Neuronal stem cell (in vitro differentiated cells): ENCODE results near the gene TMCC1.

Source experiments
- DNase-seq: peaks from one replicate; pipeline ENCODE4 v3.0.0-alpha.2; 2013; ENCODE audit warnings: low spot score
- H2AFZ ChIP-seq: one replicate; pipeline ENCODE4 v1.6.1; 2013; ENCODE audit warnings: mild to moderate bottlenecking, low read length, inconsistent platforms
- H2AK5ac ChIP-seq: 2 replicates; pipeline ENCODE4 v1.6.1; 2013; ENCODE audit warnings: low read depth, mild to moderate bottlenecking, inconsistent platforms, low read length, moderate library complexity, mixed read lengths
- H2BK120ac ChIP-seq: 2 replicates; pipeline ENCODE4 v1.6.1; 2013; ENCODE audit warnings: low read depth, mild to moderate bottlenecking, inconsistent platforms, low read length, moderate library complexity, mixed read lengths
- H2BK12ac ChIP-seq: one replicate; pipeline ENCODE4 v1.6.1; 2013; ENCODE audit warnings: low read length, inconsistent platforms
- H2BK15ac ChIP-seq: 2 replicates; pipeline ENCODE4 v1.6.1; 2013; ENCODE audit warnings: mild to moderate bottlenecking, low read length, inconsistent platforms, mixed read lengths
- H2BK5ac ChIP-seq: one replicate; pipeline ENCODE4 v1.6.1; 2013; ENCODE audit warnings: inconsistent platforms, mild to moderate bottlenecking, low read length, moderate library complexity
- H3K14ac ChIP-seq: one replicate; pipeline ENCODE4 v1.6.1; 2013; ENCODE audit warnings: low read length, inconsistent platforms
- H3K18ac ChIP-seq: 2 replicates; pipeline ENCODE4 v1.6.1; 2013; ENCODE audit warnings: low read length, inconsistent platforms
- H3K23ac ChIP-seq: 2 replicates; pipeline ENCODE4 v1.6.1; 2013; ENCODE audit warnings: low read depth, mild to moderate bottlenecking, mixed read lengths, low read length, inconsistent platforms; ENCODE audit not compliant: poor library complexity
- H3K27ac ChIP-seq: replicated peaks from 3 replicates; pipeline ENCODE4 v1.5.1; 2013; ENCODE audit warnings: low read length, inconsistent platforms
- H3K27me3 ChIP-seq, 3 experiments: 2 replicates each; pipeline ENCODE4 v1.6.1; 2013; ENCODE audit warnings: low read length in 3 of 3, mild to moderate bottlenecking in 2 of 3, inconsistent platforms in 1 of 3, low read depth in 1 of 3, mixed read lengths in 1 of 3, moderate library complexity in 1 of 3; ENCODE audit not compliant: control insufficient read depth in 3 of 3, insufficient read depth in 3 of 3
- H3K36me3 ChIP-seq, 2 donors: replicated peaks in 1 of 2; 2 replicates each; pipeline ENCODE4 v1.6.1; 2013; ENCODE audit warnings: low read length in 2 of 2; ENCODE audit not compliant: control insufficient read depth in 2 of 2, insufficient read depth in 2 of 2
- H3K4ac ChIP-seq: 2 replicates; pipeline ENCODE4 v1.6.1; 2013; ENCODE audit warnings: inconsistent platforms, mild to moderate bottlenecking, low read length, moderate library complexity
- H3K4me1 ChIP-seq, 2 donors: 1 replicate in 1 of 2; 2 replicates in 1 of 2; pipeline ENCODE4 v1.6.1; 2013; ENCODE audit warnings: low read length in 2 of 2, low read depth in 1 of 2; ENCODE audit not compliant: control insufficient read depth in 2 of 2, insufficient read depth in 1 of 2
- H3K4me2 ChIP-seq: one replicate; pipeline ENCODE4 v1.6.1; 2013; ENCODE audit warnings: mild to moderate bottlenecking, low read length, inconsistent platforms; ENCODE audit not compliant: insufficient read depth, poor library complexity, severe bottlenecking
- H3K4me3 ChIP-seq, 2 donors: 2 replicates each; pipeline ENCODE4 v1.5.1; 2013; ENCODE audit warnings: low read length in 2 of 2, mild to moderate bottlenecking in 2 of 2, inconsistent platforms in 1 of 2, moderate library complexity in 1 of 2
- H3K79me1 ChIP-seq: one replicate; pipeline ENCODE4 v1.6.1; 2013; ENCODE audit warnings: low read depth, mild to moderate bottlenecking, inconsistent platforms, low read length, moderate library complexity
- H3K9ac ChIP-seq: one replicate; pipeline ENCODE4 v1.6.1; 2013; ENCODE audit warnings: mild to moderate bottlenecking, low read depth, low read length, inconsistent platforms; ENCODE audit not compliant: poor library complexity
- H3K9me3 ChIP-seq, 2 donors: replicated peaks in 1 of 2; 2 replicates each; pipeline versions ENCODE3 to v1.6.1; 2013; ENCODE audit warnings: low read length in 2 of 2, mild to moderate bottlenecking in 2 of 2, inconsistent platforms in 1 of 2, low read depth in 1 of 2, mixed read lengths in 1 of 2, moderate library complexity in 1 of 2; ENCODE audit not compliant: control insufficient read depth in 2 of 2, insufficient read depth in 1 of 2
- H4K8ac ChIP-seq: one replicate; pipeline ENCODE4 v1.6.1; 2013; ENCODE audit warnings: low read depth, mild to moderate bottlenecking, inconsistent platforms, low read length, moderate library complexity
- H4K91ac ChIP-seq: one replicate; pipeline ENCODE4 v1.6.1; 2013; ENCODE audit warnings: low read length, low read depth, mild to moderate bottlenecking, inconsistent platforms; ENCODE audit not compliant: poor library complexity
- WGBS, 2 donors: extraction: QIAGEN DNeasy Blood & Tissue Kit; methylation state at CpG; one replicate each; pipeline ENCODE4 v1.1.7; 2013; ENCODE audit warnings: missing lambda C conversion rate in 2 of 2, mixed read lengths in 1 of 2; ENCODE audit not compliant: insufficient read length in 2 of 2, insufficient replicate concordance in 1 of 2; ENCODE audit errors: extremely low coverage in 2 of 2; 5-methylcytosine and 5-hydroxymethylcytosine counted together

The TMCC1 gene

DNA sequence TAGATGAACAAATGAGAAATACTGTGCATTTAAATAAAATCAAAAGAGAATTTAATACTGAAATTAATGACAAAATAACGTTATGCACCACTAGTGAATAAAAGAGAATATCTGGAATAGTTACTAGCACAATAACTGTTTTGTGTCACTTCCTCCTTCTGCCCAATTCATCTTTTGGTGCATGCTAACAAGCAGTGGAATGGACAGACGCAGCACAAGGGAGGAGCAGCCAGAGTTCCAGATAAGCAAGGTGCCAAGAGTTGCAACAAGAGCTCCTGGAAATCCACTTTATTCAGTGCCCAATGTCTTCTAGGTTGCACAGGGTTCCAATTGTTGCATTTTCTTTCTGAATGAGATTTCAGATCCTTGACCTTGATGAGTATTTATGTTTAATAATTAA, 220.5 kb downstream of the TMCC1 start:
- H3K27me3 ChIP-seq: no peaks in the 10 kb centered on the region
- H3K36me3 ChIP-seq: peaks cover 10 to 45% of the 10 kb centered on the region in 2 donors
- no peak overlapping the region for H2BK5ac ChIP-seq
- no peak overlapping the region for H2AK5ac ChIP-seq
- H3K4me1 ChIP-seq: no peaks in the 10 kb centered on the region
- H2BK15ac ChIP-seq: no peak overlapping the region
- no peak overlapping the region for H3K9ac ChIP-seq
- no peak overlapping the region for H4K8ac ChIP-seq
- H3K4me2 ChIP-seq: no peak overlapping the region
- no peak overlapping the region for H2BK12ac ChIP-seq
- H2AFZ ChIP-seq: no peak overlapping the region
- H3K23ac ChIP-seq: no peak overlapping the region
- no CpG with 5 or more reads among the region's 2 CpGs for WGBS, 2 donors
- H2BK120ac ChIP-seq: no peak overlapping the region
- H3K27ac ChIP-seq: no peak overlapping the region
- H3K4ac ChIP-seq: no peak overlapping the region
- no peak overlapping the region for H3K14ac ChIP-seq
- peaks cover 0 to 2% of the 10 kb centered on the region in 2 donors for H3K9me3 ChIP-seq
- no peak for DNase-seq
- H3K79me1 ChIP-seq: no peaks in the 10 kb centered on the region
- H3K18ac ChIP-seq: no peak overlapping the region
- no peak overlapping the region for H3K4me3 ChIP-seq
- no peak overlapping the region for H4K91ac ChIP-seq

DNA sequence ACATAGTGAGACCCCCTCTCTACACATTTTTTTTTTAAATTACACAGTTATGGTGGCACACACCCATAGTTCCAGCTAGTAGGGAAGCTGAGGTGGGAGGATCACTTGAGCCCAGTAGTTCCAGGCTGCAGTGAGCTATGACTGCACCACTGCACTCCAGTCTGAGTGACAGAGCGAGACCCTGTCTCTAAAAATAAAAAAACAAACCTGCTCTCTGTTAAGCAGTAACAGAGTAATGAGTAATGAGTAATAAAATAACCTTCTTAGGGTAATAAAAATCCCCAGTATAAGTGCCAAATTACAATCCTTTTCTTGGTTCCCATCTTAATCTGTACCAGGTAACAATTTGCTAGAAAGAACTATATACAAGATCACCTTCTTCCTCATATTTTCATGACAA, 221.1 kb downstream of the TMCC1 start:
- peaks cover 10 to 48% of the 10 kb centered on the region in 2 donors for H3K36me3 ChIP-seq
- H2AFZ ChIP-seq: no peak overlapping the region
- no peak overlapping the region for H2BK5ac ChIP-seq
- no peaks in the 10 kb centered on the region for H3K27me3 ChIP-seq
- H3K9ac ChIP-seq: no peak overlapping the region
- H3K23ac ChIP-seq: no peak overlapping the region
- no peaks in the 10 kb centered on the region for H3K4me1 ChIP-seq
- H3K4me3 ChIP-seq: no peak overlapping the region
- peaks cover 0 to 2% of the 10 kb centered on the region in 2 donors for H3K9me3 ChIP-seq
- WGBS, 2 donors: no CpG with 5 or more reads among the region's 1 CpG
- no peak overlapping the region for H2BK120ac ChIP-seq
- H4K8ac ChIP-seq: no peak overlapping the region
- no peak overlapping the region for H2BK12ac ChIP-seq
- no peak overlapping the region for H2AK5ac ChIP-seq
- H3K14ac ChIP-seq: no peak overlapping the region
- H3K79me1 ChIP-seq: no peaks in the 10 kb centered on the region
- no peak overlapping the region for H3K4ac ChIP-seq
- no peak for DNase-seq
- H2BK15ac ChIP-seq: no peak overlapping the region
- H3K27ac ChIP-seq: no peak overlapping the region
- H3K18ac ChIP-seq: no peak overlapping the region
- H4K91ac ChIP-seq: no peak overlapping the region
- H3K4me2 ChIP-seq: no peak overlapping the region

DNA sequence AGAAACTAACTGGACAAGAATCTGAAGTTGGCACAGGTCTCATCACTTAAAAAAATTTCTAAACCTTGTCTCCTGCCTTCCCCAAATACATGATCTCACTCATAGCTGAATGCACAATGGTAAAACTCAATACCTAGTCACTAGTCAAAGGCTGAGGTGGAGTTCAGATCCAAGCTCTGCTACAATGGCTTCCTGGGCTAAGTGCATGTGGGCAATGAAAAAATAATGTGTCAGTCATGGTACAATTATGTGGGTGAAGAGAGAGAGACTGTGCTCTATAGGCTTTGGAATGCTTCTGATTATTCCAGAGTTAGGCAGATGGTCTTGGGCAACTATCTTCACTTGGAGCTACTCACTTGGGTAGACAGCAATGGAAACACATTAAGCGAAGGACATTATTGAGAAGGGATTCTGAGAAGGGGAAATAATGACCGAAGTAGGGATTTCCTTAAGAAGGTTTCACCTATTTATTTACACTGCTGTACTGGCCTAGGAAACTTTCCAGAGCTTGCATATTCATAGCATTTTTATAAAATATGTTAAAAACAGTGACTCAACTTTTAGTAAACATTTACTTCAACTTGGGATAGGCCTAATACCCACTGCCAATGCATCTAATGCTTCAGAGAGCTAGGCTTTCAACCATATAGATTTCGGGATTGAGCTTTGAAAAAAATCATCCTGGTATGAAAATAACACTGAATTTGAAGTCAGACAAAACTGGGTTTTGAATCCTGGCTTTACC, 228.3 kb downstream of the TMCC1 start:
- H3K23ac ChIP-seq: no peak overlapping the region
- no peak overlapping the region for H3K4me2 ChIP-seq
- H2AK5ac ChIP-seq: no peak overlapping the region
- no peak overlapping the region for H3K4ac ChIP-seq
- H3K27me3 ChIP-seq: no peaks in the 10 kb centered on the region
- peaks cover under 1 to 45% of the 10 kb centered on the region in 2 donors for H3K36me3 ChIP-seq
- no peak overlapping the region for H4K91ac ChIP-seq
- no peak overlapping the region for H3K18ac ChIP-seq
- no peak overlapping the region for H4K8ac ChIP-seq
- H3K4me3 ChIP-seq: no peak overlapping the region
- H3K9ac ChIP-seq: no peak overlapping the region
- H2BK12ac ChIP-seq: no peak overlapping the region
- DNase-seq: no peak
- no peak overlapping the region for H2AFZ ChIP-seq
- no peak overlapping the region for H3K27ac ChIP-seq
- peaks cover 2 to 3% of the 10 kb centered on the region in 2 donors for H3K4me1 ChIP-seq
- no peak overlapping the region for H2BK5ac ChIP-seq
- H2BK120ac ChIP-seq: no peak overlapping the region
- H3K9me3 ChIP-seq: no peaks in the 10 kb centered on the region
- no CpG with 5 or more reads among the region's 3 CpGs for WGBS, 2 donors
- H3K79me1 ChIP-seq: no peaks in the 10 kb centered on the region
- H2BK15ac ChIP-seq: no peak overlapping the region
- no peak overlapping the region for H3K14ac ChIP-seq

DNA sequence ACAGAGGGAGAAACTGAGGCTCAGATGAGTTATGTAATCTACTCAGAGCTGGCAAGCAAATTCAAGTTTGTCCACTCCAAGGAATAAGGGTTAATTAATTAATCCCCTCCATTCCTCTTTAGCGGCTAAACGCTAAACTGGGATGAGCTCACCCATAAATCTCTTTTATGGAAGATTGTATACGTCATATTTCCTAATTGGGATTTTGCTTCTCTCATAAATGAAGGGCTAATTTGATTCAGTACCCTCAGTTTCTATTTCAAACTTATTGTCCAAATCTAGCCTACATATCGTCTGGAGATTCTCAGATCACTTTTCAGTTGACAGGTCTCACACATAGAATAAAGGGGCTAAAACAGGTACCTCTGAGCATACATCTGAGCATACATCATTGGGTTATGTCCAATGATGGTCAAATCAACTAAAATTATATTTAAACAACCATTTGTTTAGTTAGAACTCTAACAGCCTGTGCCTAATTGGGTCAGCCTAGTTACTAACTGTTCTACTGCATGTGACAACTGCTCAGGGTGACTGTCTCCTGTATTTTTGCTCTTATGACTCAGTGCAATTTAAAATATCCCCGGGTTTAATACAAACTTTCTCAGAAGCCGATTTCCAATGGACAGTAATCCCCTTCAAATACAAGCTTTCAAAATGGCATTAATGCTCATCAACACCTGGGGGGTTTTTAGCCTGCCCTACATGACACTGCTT, 229.4 kb downstream of the TMCC1 start:
- Histone ChIP-seq H4K91ac (no peak overlapping the region), H2BK120ac (no peak overlapping the region), H3K18ac (no peak overlapping the region), H3K27me3 (no peaks in the 10 kb centered on the region), H3K9ac (no peak overlapping the region), H2BK5ac (no peak overlapping the region), H3K23ac (no peak overlapping the region), H3K4me1 (peaks cover 2 to 3% of the 10 kb centered on the region in 2 donors), H3K79me1 (no peaks in the 10 kb centered on the region), H2AFZ (no peak overlapping the region), H3K27ac (no peak overlapping the region), H2AK5ac (no peak overlapping the region), H3K14ac (no peak overlapping the region), H4K8ac (no peak overlapping the region), H3K36me3 (peaks cover 0 to 40% of the 10 kb centered on the region in 2 donors), H3K4me3 (no peak overlapping the region), H3K4me2 (no peak overlapping the region), H2BK12ac (no peak overlapping the region), H3K9me3 (no peaks in the 10 kb centered on the region), H2BK15ac (no peak overlapping the region), H3K4ac (no peak overlapping the region)
- no peak for DNase-seq
- WGBS, 2 donors: no CpG with 5 or more reads among the region's 6 CpGs
